Thyroid gland (tissue), 4 donors: Measurements from ENCODE around the gene STKLD1.

Source experiments
- POLR2A ChIP-seq, 2 donors: fragments of 450-650 bp; IDR thresholded peaks; one replicate each; pipeline ENCODE4 v1.6.1; 2017; ENCODE audit warnings: antibody characterized with exemption in 2 of 2, mild to moderate bottlenecking in 2 of 2, moderate library complexity in 1 of 2
- TF ChIP-seq, protein P1 (sequence below), 6 experiments: fragments of 200-600 bp in 3 of 6; fragments of 450-650 bp in 3 of 6; sonication (generic) in 3 of 6; IDR thresholded peaks; one replicate each; pipeline ENCODE4 v1.5.1; 2016 to 2019; ENCODE audit warnings: antibody characterized with exemption in 6 of 6, mild to moderate bottlenecking in 2 of 6, inconsistent platforms in 1 of 6, moderate library complexity in 1 of 6

DNA sequence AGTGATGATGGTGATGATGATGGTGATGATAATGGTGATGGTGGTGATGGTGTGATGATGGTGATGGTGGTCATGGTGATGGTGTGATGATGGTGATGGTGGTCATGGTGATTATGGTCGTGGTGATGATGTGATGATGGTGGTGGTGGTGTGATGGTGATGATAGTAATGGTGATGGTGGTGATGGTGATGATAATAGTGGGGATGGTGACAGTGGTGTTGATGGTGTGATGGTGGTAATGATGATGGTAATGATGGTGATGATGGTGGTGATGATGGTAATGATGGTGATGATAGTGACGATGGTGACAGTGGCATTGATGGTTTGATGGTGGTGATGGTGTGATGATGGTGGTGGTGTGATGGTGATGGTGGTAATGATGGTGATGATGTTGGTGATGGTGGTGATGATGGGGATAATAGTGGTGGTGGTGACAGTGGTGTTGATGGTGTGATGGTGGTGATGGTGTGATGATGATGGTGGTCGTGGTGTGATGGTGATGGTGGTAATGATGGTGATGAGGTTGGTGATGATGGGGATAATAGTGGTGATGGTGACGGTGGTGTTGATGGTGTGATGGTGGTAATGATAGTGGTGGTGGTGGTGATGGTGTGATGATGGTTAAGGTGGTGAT is 6.5 kb downstream of the STKLD1 start:
- TF ChIP-seq, protein P1, sequence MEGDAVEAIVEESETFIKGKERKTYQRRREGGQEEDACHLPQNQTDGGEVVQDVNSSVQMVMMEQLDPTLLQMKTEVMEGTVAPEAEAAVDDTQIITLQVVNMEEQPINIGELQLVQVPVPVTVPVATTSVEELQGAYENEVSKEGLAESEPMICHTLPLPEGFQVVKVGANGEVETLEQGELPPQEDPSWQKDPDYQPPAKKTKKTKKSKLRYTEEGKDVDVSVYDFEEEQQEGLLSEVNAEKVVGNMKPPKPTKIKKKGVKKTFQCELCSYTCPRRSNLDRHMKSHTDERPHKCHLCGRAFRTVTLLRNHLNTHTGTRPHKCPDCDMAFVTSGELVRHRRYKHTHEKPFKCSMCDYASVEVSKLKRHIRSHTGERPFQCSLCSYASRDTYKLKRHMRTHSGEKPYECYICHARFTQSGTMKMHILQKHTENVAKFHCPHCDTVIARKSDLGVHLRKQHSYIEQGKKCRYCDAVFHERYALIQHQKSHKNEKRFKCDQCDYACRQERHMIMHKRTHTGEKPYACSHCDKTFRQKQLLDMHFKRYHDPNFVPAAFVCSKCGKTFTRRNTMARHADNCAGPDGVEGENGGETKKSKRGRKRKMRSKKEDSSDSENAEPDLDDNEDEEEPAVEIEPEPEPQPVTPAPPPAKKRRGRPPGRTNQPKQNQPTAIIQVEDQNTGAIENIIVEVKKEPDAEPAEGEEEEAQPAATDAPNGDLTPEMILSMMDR (IDR thresholded peaks at IDR 0.05), result no peak
- TF ChIP-seq POLR2A (IDR thresholded peaks at IDR 0.05), result no peak
